Measurements from ENCODE around the gene BANF2.
"Not testable (repeated sequence)": the region's sequence is repeated elsewhere in the genome, so short reads cannot be mapped to it uniquely, and the experiment has no call there.

The BANF2 gene

DNA sequence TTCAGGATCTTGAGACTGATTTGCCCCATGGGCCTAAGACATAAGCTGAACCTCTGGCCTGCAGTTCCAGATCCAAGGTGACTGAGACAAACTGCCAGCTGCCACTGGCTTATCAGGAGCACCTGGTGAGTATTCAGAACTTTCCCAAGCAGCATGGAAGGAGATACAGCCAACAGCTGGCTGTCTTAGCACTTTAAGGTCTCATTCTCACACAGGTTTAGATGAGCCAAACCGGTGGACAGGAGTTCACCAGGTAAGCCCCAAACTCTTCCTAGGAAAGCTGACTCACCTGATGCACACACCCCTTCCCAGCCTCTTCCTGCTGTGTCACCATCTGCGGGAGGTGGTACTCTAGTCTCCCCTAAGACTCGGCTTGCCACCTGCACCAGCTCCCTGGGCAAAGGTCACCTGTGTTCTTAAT lies at the start of gene BANF2:
TSS of gene BANF2 (plus strand) at position 36 of the 421 bp plus-strand sequence. CDS start 25,060 bp downstream, outside the sequence.
- DNase-seq, result no peak

DNA sequence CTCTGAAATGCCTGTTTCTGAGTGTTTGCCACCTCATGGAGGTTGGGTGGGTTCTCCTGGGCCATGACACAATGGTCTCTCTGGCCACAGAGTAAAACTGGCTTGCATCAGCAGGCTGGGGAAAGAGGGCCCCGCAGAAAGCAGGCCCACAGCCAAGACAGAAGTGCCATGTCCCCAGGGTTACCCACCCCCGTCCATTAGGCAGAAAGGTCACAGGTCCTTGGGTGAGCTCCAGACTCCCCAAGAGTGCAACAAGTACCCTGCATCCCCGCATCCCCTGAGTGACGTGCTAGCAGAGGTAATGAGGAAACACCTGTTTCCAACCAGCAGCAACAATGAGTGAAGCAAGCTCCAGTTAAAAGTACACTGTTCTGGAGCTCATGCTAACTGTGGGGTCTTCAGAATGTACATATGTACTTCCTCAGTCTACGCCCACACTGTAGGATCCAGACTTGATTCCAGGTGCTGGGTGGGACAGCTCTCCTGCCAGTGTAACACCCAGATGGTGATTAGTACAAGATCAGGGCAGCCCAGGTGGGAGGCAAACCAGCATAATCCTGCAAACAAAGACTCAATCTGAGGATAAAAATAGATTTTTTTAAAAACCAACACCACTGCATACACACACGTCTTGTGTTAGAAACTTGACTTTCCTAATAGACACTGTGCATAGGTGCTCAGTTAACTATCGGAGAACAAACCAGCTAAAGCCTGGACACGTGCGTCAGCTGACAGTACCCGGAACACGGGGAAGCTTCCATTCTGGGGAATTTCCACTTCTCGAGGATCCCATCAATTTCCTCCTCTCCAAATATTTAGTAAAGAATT lies 49.3 kb upstream of the BANF2 start:
- no peak for DNase-seq

DNA sequence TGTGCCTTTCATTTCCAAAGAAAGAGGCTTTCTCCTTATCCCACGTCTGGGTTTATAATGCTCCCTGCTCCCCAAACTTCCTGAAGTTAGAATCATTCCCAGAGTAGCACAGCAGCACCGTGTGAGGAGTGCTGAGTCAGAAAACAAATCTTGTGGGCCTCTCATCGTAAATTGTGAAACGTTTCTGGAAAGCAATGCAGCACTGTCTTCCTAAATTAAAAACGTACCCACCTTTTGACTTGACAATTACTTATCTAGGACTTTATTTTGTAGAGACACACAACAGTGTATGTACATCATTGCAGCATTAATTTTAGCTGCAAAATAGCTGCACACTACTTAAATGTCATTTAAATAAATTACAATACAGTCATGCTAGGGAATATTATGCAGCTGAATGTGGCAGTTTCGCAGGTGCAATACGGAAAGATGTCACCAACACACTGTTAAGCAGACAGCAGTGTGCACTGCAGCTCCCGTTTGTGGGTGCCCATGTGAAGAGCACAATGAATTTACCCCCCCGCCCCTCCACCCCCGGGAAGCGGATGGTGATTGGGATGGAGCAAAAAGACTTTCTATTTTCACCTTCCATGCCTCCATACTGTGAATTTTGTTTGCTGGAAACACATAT lies 48.5 kb upstream of the BANF2 start:
- no peak for DNase-seq

DNA sequence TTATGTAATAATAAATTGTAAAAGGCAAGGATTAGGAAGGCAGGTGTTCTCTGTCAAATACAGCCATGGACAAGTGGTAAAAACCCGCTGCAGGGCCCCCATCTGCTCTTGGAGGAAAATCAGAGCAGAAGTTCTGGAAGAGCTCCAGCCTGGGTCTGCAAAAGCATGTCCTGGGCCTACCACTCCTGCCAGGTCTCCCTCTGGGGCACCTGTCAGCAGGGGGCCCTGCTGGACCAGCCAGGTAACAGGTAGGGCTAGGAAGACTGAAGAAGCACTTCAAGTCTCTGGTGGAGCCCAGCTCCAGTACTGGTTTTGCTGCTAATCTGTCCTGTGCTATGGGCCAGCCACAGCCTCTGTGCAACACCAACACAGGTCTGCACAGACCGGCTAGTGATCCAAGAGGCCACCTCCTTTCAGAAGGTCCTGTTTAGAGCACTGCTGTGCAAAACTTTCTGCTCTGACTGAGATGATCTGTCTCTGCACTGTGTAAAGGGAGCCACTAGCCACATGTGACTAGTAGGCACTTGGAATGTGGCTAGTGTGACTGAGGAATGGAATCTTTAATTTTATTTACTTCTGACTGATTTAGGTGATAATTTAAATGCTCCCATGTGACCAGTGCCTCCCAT lies 47.9 kb upstream of the BANF2 start:
- DNase-seq, result no peak

DNA sequence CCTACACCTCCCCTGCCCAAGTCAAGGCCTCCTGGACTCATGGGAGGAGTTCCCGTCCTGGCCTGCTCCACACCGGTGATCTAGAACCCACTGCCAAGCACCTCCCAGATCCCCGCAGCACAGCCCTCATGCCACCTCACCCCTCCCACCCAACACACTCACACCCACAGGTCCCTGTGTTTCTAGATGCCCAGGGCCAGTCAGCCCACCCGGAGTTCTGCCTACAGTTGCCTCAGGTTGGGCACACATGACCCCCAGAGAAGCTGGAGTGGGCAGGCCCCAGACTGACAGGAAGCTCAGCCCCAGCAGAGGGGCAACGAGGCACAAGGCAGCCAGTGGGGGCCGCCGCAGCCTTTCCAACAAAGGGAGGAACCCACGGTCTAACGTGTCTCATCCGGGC lies 47.4 kb upstream of the BANF2 start:
- no peak for DNase-seq

DNA sequence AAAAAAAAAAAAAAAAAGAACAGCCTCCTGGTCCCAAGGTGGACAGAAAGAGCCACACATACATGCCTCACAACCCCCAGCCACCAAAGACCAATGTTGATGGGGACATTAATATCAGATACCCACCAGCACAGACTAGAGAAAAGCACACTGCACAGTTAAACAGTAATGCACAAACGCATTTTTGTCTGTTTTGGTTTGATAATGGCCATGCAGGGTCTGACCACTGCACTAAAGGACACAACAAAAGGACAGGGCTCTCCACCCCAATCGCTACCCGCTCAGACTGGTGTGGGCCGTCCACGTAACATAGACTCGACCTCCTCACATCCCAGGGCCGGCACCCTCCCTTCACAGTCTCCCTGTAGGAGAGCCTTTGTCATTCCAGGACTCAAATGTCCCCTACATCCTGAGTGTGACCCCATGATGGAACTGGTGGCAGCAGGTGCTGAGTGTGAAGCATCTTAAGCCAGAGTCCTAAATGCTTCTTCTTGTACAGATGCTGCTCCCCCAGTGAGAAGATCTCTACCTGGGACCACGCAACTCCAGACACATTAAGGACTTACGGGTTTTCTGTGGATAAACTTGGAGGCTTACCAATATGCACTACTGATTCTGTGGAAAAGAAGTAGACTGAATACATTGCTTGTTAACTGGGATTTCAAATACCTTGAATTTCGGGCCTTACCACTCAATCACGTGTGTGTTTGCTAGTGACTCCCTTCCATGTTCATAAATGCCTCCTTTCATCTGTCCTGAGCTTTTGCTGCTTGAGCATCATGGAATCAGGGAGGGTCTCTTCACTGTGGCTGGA lies 45.7 kb upstream of the BANF2 start:
- DNase-seq, result no peak

DNA sequence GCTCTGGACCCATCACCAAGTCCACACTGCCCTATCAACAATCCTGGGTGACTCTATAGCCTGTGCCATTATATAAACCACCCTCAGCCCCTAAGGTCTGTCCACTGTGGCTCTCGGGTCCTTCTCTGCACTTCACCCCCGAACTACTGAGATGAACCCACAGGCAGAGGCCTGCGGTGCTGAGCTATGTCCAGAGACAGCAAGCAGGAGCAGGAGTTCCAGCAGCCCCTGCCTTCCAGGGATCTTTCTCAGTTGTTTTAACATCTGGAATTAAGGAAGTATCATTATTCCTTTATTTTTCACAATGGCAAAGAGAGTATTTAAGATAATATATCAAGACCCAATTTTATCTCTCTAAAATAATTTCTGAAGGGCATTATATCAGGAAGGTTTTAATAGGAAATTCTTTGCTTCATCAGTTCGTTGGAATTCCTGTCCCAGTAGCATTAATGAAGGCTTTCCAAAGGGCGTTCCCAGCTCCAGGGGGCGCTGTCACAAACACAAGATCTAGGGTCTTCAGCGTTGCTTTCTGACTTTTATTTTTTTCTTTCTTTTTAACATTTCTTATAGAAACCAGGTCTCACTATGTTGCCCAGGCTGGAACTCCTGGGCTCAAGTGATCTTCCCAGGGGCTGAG lies 45.0 kb upstream of the BANF2 start:
- DNase-seq, result no peak

DNA sequence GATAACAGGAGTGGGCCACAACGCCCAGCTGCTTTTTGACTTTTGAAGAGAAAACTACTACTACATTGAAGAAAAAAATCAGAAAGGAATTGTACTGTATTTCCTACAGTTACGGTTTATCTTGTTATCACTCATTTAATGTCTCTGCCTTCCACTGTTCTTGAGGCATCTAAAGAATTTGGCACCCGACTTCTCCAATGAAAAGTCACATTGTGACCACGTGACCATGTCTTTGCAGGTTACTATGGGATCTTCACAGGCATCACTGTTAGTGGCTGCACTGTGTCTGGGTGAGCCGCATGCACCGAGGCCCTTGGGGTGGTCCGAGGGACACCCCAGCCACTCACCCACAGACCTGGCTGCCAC lies 44.5 kb upstream of the BANF2 start:
- no peak for DNase-seq

DNA sequence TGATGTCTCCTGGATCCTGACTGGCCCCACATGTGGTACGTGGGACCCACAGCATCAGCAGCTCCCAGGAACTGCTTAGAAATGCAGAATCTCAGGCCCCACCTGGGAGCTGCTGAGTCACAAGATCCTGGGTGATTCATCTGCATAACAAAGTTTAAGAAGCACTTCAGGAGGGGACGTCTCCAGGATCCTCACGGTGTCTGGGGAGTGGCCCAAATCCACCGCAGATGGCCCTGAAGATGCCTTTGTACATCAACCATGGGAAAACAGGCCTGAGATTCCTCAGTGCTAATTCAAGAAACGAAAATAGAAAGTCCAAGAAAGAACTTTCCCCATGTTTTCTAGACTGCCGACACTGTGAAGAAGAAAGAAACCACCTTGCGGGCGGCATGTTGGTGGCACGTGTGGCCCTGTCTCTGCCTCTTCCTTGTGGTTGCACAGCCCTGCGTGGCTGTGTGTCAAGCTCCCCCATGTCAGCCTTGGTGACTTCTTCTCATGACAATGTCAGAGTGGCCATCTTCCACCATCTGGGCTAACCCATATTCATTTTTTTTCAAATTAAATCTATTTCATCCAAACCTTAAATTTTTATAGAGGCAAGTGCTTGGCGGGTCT lies 43.8 kb upstream of the BANF2 start:
- no peak for DNase-seq

DNA sequence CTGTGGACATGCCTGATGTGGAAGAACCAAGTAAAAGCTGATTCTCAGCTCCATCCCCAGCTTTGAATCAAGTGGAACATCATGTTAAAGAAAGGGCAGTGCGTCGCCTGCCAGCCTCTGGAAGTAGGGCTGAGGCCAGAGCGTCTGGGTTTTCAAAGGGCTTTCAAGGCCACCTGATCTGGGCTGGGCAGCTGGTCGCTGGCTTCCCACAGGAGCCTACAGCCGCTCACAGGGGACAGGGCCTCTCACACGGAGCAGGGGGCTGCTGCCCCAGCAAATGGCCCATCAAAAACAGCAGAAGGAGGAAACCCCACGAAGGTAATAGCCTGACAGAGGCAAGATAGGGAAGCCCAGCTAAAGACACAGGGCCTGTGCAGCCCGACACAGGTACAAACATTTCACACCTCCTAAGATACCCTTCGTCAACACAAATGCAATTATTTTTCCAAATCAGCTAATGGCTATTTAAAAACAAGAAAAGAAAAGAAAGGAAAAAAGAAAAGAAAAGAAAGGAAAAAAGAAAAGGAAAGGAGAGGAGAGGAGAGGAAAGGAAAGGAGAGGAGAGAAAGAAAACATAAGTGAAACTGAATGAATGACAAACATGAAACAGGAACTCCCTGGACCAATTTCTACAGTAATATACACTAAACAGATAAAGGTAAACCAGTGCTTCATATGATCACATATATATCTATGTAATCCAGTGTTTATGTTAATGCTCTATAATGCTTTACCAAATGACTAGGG lies 42.5 kb upstream of the BANF2 start:
- no peak for DNase-seq

DNA sequence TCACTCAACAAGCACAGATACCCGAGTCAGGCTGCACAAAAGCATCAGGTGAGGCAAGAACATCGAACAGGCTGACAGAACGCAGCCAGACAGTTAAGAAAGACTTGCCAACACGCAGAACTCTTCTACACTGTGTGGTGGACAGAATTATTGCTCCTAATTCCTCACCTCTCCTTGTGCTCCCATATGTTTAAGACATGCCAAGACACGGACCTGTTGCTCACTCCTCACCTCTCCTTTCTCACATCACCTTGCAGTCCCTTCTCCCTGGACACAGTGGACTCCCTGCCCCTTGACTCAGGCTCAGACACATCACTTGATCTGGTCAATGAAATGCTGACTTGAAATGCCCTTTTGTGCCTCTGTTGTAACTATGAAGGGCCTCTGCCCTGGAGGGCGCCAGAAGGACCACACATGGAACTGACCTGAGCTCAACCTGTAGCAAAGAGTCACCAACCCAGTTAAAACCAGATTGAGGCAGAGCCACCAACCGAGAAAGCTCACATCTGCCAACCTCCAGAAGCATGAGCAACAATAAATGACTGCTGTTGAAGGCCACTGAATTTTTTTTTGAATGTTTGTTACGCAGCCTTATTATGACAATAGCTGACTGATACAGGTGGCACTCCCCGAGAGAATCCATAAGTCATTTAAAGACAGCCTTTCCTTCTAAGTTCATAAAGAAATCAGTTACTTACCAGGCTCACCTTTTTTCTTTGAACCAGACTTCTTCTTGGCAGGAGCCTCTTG lies 41.7 kb upstream of the BANF2 start:
- no peak for DNase-seq

DNA sequence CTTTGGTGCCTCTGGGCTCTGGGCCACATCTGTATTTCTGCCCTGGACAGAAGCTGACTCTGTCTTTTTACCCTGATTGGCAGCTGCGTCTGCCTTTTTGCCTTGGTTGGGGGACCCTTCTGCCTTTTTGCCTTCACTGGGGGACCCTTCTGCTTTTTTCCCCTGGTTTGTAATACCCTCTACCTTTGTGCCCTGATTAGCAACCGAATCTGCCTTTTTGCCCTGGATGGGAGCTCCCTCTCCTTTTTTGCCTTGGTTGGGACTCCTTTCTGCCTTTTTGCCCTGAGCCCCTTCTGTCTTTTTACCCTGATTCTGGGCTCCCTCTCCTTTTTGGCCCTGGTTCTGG lies 41.1 kb upstream of the BANF2 start:
- DNase-seq, result no peak

DNA sequence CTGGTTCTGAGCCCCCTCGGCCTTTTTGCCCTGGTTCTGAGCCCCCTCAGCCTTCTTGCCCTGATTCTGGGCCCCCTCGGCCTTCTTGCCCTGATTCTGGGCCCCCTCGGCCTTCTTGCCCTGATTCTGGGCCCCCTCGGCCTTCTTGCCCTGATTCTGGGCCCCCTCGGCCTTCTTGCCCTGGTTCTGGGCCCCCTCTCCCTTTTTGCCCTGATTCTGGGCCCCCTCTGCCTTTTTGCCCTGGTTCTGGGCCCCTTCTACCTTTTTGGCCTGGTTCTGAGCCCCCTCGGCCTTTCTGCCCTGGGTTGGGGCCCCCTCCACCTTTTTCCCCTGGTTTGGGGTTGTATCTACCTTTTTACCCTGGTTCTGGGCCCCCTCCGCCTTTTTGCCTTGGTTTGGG lies 40.4 kb upstream of the BANF2 start:
- DNase-seq, result not testable (repeated sequence)

DNA sequence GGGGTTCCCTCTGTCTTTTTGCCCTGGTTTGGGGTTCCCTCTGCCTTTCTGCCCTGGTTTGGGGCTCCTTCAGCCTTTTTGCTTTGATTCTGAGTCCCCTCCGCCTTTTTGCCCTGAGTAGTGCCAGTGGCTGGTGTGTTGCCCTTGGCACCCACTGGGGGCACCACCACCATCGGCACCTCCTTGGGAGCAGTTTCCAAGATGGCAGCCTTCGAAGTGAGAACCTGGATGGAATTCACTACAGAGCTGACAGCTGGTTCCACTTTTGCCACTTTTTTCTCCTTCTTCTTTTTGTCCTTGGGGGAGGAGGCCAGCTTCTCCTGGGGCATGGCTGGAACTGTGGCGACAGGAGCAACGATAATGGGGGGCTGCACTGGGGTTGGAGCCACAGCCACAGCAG lies 40.0 kb upstream of the BANF2 start:
- no peak for DNase-seq

DNA sequence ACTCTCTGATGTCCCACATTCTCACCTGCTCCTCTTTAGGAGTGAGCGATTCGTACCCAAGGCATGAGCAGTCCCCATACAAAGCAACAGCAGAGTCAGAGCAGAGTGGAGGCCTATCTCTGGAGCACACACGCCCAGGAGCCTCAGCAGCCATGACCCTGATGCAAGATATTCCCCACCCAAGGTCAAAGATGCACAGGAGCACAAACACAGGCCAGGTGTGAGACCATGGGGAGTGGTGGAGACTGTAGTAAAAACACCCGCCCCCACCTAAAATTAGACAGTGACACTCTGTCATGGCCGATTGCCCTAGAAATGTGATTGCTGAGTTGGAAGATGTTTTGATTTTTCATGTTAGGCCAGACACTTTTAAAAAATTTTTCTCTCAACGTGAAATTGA lies 39.1 kb upstream of the BANF2 start:
- DNase-seq, result no peak

DNA sequence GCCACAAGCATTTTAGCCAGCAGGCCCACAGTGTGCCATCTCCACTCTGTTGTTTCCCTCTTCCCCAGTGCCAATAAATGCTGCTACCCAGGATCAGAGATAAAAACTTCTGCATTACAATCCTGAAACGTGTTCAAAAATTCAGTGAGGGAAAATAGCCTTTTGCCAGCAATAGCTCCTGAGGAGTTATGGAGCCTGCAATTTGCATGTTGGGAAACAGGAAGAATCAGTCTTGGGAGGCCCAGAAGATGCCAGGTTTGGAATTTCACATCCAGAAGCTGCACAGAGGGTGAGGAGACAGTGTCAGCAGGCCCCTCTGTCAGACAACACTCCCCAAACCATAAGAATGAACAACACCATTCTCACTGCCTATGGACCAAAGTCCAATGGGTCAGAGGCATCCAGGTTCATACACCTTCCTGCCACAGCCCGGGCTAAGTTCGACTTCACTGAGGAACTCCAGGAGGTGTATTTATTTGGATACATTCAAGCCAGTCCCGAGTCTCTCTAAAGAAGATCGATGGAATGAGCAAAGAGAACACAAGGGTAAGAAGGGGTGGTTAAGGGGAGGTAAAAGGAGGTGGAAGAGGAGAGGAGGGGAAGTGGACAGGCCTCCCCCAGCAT lies 38.5 kb upstream of the BANF2 start:
- no peak for DNase-seq

DNA sequence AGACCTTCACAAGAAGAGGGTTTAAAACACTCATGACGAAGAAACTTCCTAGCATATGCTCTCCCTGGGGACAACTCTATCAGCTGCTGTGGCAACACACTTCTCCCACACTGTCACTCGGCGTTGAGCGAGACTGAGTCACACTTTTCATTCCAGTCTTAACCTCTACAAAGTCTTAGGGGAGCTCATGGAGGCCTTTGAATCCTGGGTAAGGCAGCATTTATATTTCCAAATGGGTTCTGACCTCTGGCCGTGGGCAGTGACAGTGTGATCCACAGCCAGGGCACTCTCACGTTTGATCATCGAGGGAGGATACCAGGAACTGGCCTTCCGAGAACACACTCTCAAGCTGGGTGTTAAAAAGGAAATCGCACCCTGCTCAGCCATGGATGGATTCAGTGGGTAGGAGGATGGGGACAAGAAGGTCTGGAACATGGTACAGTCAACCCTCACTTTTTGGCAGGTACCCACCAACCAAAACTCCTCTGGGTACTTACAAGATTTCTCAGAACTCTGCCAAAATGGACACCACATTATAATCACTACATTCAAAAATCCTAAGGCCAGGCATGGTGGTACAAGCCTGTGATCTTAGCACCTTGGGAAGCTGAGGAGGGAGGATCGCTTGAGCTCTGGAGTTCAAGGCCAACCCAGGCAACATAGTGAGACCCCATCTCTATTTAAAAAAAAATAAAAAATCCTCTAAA lies 37.3 kb upstream of the BANF2 start:
- DNase-seq, result no peak

DNA sequence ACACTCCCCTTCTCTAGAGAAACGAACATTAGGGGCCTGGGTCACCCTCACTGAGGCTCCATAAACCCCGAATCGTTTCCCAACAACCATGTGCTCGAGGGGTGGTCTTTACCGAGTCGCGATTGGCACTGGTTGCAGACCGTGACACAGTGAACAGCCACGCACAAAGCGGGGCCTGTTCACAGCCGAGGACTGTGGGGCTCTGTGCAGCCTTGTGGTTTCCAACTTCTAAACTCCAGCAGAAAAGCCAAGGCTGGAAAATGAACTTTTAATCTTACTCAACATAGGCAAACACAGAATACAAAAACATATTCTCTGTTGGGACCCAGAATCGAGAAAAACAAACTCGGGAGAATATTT lies 36.7 kb upstream of the BANF2 start:
- DNase-seq, result no peak

DNA sequence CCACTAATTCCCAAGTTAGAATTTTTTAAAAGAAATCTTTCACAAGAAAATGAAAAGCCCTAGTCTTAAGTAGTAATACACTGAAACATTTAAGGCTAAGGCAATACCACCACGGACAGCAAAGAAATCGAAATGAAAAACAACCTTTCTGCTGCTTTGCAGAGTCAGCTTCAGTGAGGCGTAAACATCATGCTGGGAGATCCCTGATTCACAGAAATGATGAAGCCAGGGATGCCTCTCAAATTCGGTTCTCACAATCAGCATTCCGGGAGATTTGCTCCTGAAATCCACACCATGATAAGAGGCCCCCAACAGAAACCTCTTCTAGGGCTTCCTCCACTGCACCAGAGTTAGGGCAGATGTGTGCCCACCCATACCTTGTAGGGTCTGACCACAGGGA lies 36.3 kb upstream of the BANF2 start:
- no peak for DNase-seq

Data from NCI-H2081 treated with DMSO at 0.1 percent for 48 hours (cell line).